GM21786 (cell line): Measurements from ENCODE around the gene NR6A1.
A peak's percentile ranks its signal among the peaks of the same experiment; 100 is the strongest.
"Not testable (repeated sequence)": the region's sequence is repeated elsewhere in the genome, so short reads cannot be mapped to it uniquely, and the experiment has no call there.

ENCODE experiments used
- ATAC-seq: cut with Tn5 transposase; IDR thresholded peaks from one replicate; pipeline ENCODE4 v1.9.1; 2021; ENCODE audit not compliant: unreplicated experiment

Gene NR6A1

GRCh38 chr9:124778575-124779367 lies 7.7 kb upstream of the NR6A1 start:
- no peak for ATAC-seq

- no peak for ATAC-seq
Observed at GRCh38 chr9:124776954-124777648, 6.0 kb upstream of the NR6A1 start, which contains the start of gene OLFML2A. OLFML2A (plus strand) TSS chr9:124777133; CDS start chr9:124777271, 138 bp downstream.

GRCh38 chr9:124776618-124776953 lies 5.5 kb upstream of the NR6A1 start:
- no peak for ATAC-seq

- no peak for ATAC-seq
Observed at GRCh38 chr9:124774129-124774978, 3.2 kb upstream of the NR6A1 start.

- ATAC-seq: no peak
Observed at GRCh38 chr9:124773473-124774128, 2.5 kb upstream of the NR6A1 start.

- ATAC-seq: not testable (repeated sequence)
Observed at GRCh38 chr9:124772877-124773276, 1.8 kb upstream of the NR6A1 start.

GRCh38 chr9:124771867-124772679 lies 962 bp upstream of the NR6A1 start:
- ATAC-seq: no peak

- ATAC-seq: peak; percentile 2
Observed at GRCh38 chr9:124770359-124771020, 621 bp downstream of the NR6A1 start.

GRCh38 chr9:124769549-124770358 lies 1.4 kb downstream of the NR6A1 start:
- no peak for ATAC-seq

GRCh38 chr9:124768750-124769548 lies 2.2 kb downstream of the NR6A1 start:
- ATAC-seq: no peak

GRCh38 chr9:124768334-124768733 lies 2.8 kb downstream of the NR6A1 start:
- no peak for ATAC-seq

- ATAC-seq: no peak
Observed at GRCh38 chr9:124767821-124768220, 3.3 kb downstream of the NR6A1 start.

GRCh38 chr9:124766815-124767554 lies 4.1 kb downstream of the NR6A1 start:
- no peak for ATAC-seq

GRCh38 chr9:124766326-124766725 lies 4.8 kb downstream of the NR6A1 start:
- no peak for ATAC-seq

GRCh38 chr9:124765439-124765835 lies 5.7 kb downstream of the NR6A1 start:
- no peak for ATAC-seq

GRCh38 chr9:124764774-124765438 lies 6.2 kb downstream of the NR6A1 start:
- ATAC-seq: no peak

- ATAC-seq: no peak
Observed at GRCh38 chr9:124762633-124763032, 8.5 kb downstream of the NR6A1 start.
